ENCODE data around the gene TCEAL3. TPM values are rescaled to one million over a fixed set of nuclear protein-coding genes. Genes with fewer than 3 reads are reported as not detected.

Gene TCEAL3
- total RNA-seq, 1 experiment from 2014 or later, result 9.1 TPM

DNA sequence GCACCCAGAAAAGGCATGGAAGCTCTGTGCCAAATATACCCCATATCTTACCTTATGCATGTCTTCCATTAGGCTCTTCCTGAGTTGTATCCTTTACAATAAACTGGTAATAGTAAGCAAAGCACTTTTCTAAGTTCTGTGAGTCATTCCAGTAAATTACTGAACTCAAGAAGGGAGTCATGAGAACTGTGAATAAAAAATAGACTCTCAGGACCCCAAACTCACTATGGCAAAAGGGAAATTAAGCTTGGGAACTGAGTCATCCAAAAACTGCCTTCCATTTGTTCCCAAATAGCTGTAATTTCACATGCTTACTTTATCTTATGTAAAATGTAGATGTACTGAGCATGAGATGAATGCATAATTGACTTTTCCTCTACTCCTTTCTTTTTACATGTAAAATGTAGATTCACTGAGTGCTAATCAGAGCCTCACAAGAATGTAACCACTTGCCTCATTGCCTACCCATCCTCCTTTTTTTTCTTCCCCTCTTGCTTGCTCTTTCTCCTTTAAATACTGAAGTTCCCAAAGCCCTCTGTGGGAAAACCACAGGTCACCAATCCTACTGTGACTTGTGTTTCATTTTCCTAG, 8.1 kb downstream of the TCEAL3 start:
- TF ChIP-seq, protein P1, sequence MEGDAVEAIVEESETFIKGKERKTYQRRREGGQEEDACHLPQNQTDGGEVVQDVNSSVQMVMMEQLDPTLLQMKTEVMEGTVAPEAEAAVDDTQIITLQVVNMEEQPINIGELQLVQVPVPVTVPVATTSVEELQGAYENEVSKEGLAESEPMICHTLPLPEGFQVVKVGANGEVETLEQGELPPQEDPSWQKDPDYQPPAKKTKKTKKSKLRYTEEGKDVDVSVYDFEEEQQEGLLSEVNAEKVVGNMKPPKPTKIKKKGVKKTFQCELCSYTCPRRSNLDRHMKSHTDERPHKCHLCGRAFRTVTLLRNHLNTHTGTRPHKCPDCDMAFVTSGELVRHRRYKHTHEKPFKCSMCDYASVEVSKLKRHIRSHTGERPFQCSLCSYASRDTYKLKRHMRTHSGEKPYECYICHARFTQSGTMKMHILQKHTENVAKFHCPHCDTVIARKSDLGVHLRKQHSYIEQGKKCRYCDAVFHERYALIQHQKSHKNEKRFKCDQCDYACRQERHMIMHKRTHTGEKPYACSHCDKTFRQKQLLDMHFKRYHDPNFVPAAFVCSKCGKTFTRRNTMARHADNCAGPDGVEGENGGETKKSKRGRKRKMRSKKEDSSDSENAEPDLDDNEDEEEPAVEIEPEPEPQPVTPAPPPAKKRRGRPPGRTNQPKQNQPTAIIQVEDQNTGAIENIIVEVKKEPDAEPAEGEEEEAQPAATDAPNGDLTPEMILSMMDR (IDR thresholded peaks at IDR 0.05; ENCODE audit: unreplicated experiment), result no peak
- intact Hi-C loops (cut with micrococcal nuclease; ENCODE audit: unreplicated experiment), result no loop called here
- no peak for DNase-seq

DNA sequence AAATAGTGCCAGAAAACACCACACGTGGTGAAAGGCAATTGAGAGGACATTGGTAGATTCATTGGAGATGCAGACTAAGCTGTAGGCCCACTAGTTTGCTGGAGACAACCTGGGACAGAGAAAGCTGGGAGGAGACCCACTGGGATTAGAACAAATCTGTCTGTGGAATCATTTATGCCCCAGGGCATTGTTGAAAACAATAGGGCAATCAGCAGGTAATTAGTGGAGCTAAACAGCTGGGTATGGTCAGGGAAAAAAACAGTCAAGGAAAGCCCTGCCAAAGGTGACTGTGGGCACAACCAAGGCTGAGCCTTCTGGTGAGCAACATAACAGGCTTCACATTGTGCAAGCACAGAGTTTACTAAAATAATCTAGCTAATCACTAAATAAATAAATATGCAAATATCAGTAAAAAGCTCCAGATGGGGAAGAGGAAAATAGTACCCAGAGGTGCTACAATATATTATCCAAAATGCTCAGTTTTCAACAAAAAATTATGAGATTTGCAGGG, 9.0 kb downstream of the TCEAL3 start:
- H3K4me3 Mint-ChIP-seq (ENCODE audit: low read depth, unreplicated experiment), result no peak overlapping the region
- no TSS peak for BruUV-seq (replicated peaks)
- TF ChIP-seq, protein P1 (IDR thresholded peaks at IDR 0.05; ENCODE audit: unreplicated experiment), result no peak

More for the DNA sequence above, 8.1 kb downstream of the TCEAL3 start:
- CTCF ChIA-PET, result no interaction called here
- H3K36me3 Mint-ChIP-seq (ENCODE audit: insufficient read depth, unreplicated experiment), result no peaks in the 10 kb centered on the region
- H3K27ac Mint-ChIP-seq (ENCODE audit: unreplicated experiment), result no peak overlapping the region
- peaks cover 8% of the 10 kb centered on the region for H3K4me1 Mint-ChIP-seq (ENCODE audit: low read depth, unreplicated experiment)
- H3K4me3 Mint-ChIP-seq (ENCODE audit: low read depth, unreplicated experiment), result no peak overlapping the region
- BruUV-seq (replicated peaks), result no TSS peak
- no peaks in the 10 kb centered on the region for H3K27me3 Mint-ChIP-seq (ENCODE audit: unreplicated experiment)
- H3K9me3 Mint-ChIP-seq (ENCODE audit: low read depth, unreplicated experiment), result peaks cover 3% of the 10 kb centered on the region

DNA sequence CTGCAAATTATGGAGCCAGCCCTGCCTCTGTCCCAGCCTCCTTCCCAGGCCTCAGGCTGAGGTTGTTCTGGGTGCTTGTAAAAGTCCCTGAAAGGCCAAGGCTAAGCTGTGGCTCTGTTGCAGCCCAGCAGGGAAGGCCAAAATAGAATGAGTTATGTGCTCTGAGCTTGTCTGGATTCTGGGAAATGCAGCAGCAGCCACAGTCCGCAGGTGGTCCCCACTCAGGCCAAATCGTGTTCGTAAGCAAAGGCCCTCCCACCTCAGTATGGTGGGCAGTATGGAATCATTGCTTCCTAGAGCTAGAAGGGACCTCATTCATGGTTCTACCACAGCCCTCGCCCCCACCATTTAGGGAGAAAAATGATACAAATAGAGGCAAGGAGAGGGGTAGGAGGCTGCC, 16.3 kb downstream of the TCEAL3 start:
- intact Hi-C loops (cut with micrococcal nuclease; ENCODE audit: unreplicated experiment), result no loop called here
- TF ChIP-seq, protein P1 (IDR thresholded peaks at IDR 0.05; ENCODE audit: unreplicated experiment), result no peak
- CTCF ChIA-PET, result no interaction called here
- no TSS peak for BruUV-seq (replicated peaks)
- Mint-ChIP-seq H3K27me3 (ENCODE audit: unreplicated experiment) (no peaks in the 10 kb centered on the region), H3K4me1 (ENCODE audit: low read depth, unreplicated experiment) (no peaks in the 10 kb centered on the region), H3K9me3 (ENCODE audit: low read depth, unreplicated experiment) (no peaks in the 10 kb centered on the region), H3K27ac (ENCODE audit: unreplicated experiment) (no peak overlapping the region), H3K4me3 (ENCODE audit: low read depth, unreplicated experiment) (no peak overlapping the region), H3K36me3 (ENCODE audit: insufficient read depth, unreplicated experiment) (peaks cover 12% of the 10 kb centered on the region)
- no peak for DNase-seq

More for the DNA sequence above, 9.0 kb downstream of the TCEAL3 start:
- DNase-seq, result no peak
- Mint-ChIP-seq H3K9me3 (ENCODE audit: low read depth, unreplicated experiment) (peaks cover 3% of the 10 kb centered on the region), H3K27me3 (ENCODE audit: unreplicated experiment) (no peaks in the 10 kb centered on the region), H3K36me3 (ENCODE audit: insufficient read depth, unreplicated experiment) (no peaks in the 10 kb centered on the region), H3K4me1 (ENCODE audit: low read depth, unreplicated experiment) (peaks cover 8% of the 10 kb centered on the region), H3K27ac (ENCODE audit: unreplicated experiment) (no peak overlapping the region)
- CTCF ChIA-PET, result no interaction called here
- intact Hi-C loops (cut with micrococcal nuclease; ENCODE audit: unreplicated experiment), result no loop called here

DNA sequence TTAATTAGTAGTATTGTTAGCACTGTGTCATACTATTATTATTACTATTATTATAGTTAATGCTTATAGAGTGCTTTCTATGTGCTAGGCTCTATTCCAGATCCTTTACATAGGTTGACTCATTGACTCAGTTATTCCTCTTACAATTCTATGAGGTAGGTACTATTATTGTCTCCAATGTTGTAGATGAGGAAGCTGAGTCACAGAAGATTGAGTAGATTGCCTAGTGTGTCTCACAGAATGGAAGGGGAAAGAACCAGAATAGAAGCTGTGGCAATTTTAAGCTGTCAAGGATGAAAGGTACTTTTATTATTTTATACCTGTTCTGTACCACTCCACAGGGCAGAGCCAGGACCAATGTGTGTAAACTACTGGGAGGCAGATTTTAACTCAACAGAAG, 19.1 kb downstream of the TCEAL3 start:
- DNase-seq, result no peak

More for the DNA sequence above, 19.1 kb downstream of the TCEAL3 start:
- Mint-ChIP-seq H3K4me3 (ENCODE audit: low read depth, unreplicated experiment) (no peak overlapping the region), H3K36me3 (ENCODE audit: insufficient read depth, unreplicated experiment) (peaks cover 23% of the 10 kb centered on the region), H3K9me3 (ENCODE audit: low read depth, unreplicated experiment) (no peaks in the 10 kb centered on the region), H3K4me1 (ENCODE audit: low read depth, unreplicated experiment) (peaks cover 9% of the 10 kb centered on the region), H3K27me3 (ENCODE audit: unreplicated experiment) (no peaks in the 10 kb centered on the region), H3K27ac (ENCODE audit: unreplicated experiment) (no peak overlapping the region)
- CTCF ChIA-PET, result no interaction called here
- TF ChIP-seq, protein P1 (IDR thresholded peaks at IDR 0.05; ENCODE audit: unreplicated experiment), result no peak
- intact Hi-C loops (cut with micrococcal nuclease; ENCODE audit: unreplicated experiment), result loop anchor here (5.0 kb wide), 1 partner anchor 60 kb away; the partner anchor contains the start of gene MORF4L2
- no TSS peak for BruUV-seq (replicated peaks)
